NCI-H748 treated with DMSO at 0.1 percent for 48 hours (cell line): ENCODE data around the gene SLC25A15.
"Not testable (repeated sequence)": the region's sequence is repeated elsewhere in the genome, so short reads cannot be mapped to it uniquely, and the experiment has no call there.

Source experiments
- DNase-seq: peaks from one replicate; lab custom pipeline; 2025; lab: John Stamatoyannopoulos, UW

The SLC25A15 gene

GRCh38 chr13:40813667-40814454 is 24.4 kb downstream of the SLC25A15 start:
- peak; percentile 41 for DNase-seq

DNA sequence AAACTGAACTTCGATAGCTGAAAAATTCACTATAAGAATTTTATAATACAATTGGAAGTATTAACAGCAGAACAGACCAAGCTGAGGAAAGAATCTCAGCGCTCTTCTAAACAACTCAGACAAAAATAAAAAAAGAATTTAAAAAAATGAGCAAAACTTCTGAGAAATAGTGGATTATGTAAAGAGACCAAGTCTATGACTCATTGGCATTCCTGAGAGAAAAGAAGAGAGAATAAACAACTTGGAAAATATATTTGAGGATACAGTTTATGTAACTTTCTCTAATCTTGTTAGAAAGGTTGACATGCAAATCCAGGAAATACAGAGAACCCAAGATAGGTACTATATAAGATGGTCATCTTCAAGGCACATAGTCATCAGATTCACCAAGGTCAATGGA is 25.4 kb downstream of the SLC25A15 start:
- DNase-seq: no peak

GRCh38 chr13:40818926-40819325 is 29.5 kb downstream of the SLC25A15 start:
- DNase-seq: no peak

DNA sequence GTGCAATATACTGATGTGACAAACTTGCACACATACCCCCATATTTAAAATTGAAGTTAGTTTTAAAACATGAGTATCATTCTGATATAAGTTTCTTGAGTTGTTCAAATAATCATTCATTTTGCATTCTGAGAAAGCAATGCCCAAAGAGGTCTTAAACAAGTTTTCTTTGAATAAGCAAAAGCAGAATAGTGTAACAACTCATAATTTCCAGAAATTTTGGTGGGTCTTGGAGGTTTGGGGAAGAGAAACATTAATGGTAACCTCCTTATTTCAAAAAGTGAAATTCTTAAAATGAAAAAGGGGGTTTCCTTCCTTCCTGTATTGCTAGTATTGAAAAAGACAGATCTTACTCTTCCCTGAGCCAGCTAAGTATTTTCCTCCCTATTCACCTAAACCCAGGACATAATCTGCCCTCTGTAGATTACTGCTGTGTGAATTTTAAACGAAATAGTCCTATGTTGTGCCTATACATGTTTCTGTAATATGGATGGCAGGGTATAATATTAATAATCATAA is 30.4 kb downstream of the SLC25A15 start:
- no peak for DNase-seq

GRCh38 chr13:40839725-40840124 is 50.3 kb downstream of the SLC25A15 start:
- not testable (repeated sequence) for DNase-seq

DNA sequence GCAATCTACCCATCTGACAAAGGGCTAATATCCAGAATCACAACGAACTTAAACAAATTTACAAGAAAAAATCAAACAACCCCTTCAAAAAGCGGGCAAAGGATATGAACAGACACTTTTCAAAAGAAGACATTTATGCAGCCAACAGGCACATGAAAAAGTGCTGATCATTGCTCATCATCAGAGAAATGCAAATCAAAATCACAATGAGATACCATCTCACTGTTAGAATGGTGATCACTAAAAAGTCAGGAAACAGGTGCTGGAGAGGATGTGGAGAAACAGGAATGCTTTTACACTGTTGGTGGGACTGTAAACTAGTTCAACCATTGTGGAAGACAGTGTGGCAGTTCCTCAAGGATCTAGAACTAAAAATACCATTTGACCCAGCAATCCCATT is 51.5 kb downstream of the SLC25A15 start:
- DNase-seq: not testable (repeated sequence)
